Vagina (tissue), 2 donors: ENCODE results near the gene TMEM25.

Source experiments
- CTCF ChIP-seq, 3 experiments: fragments of 450-650 bp in 2 of 3; fragments of 200-600 bp in 1 of 3; sonication (generic) in 1 of 3; IDR thresholded peaks; one replicate each; pipeline ENCODE4 v1.5.1; 2017 to 2019; ENCODE audit warnings: antibody characterized with exemption in 3 of 3, mild to moderate bottlenecking in 2 of 3, moderate library complexity in 2 of 3
- POLR2A ChIP-seq, 2 donors: fragments of 450-650 bp; IDR thresholded peaks; one replicate each; pipeline ENCODE4 v1.6.1; 2017; ENCODE audit warnings: antibody characterized with exemption in 2 of 2, mild to moderate bottlenecking in 2 of 2, moderate library complexity in 2 of 2

- TF ChIP-seq POLR2A (IDR thresholded peaks at IDR 0.05) (no peak), CTCF (IDR thresholded peaks at IDR 0.05) (no peak)
Observed at GRCh38 chr11:118565051-118565450, 34.1 kb downstream of the TMEM25 start.
